SK-N-SH (cell line): ENCODE data around the gene HK3. TPM values are rescaled to one million over a fixed set of nuclear protein-coding genes. Genes with fewer than 3 reads are reported as not detected.

ENCODE experiments used
- CTCF ChIA-PET: fragments of 300-600, 350-600 bp; formaldehyde crosslinking; extraction: SDS; loops from one replicate; lab custom pipeline; 2021; lab: Yijun Ruan, JAX
- POLR2A ChIA-PET: fragments of 350-600 bp; sonication (Branson Sonifier 250); formaldehyde crosslinking; extraction: SDS; loops from one replicate; lab custom pipeline; 2020; ENCODE audit warnings: antibody characterized with exemption, inconsistent platforms; lab: Yijun Ruan, JAX
- DNase-seq: peaks from one replicate; pipeline ENCODE4 v3.0.0; 2012
- H2AFZ ChIP-seq: fragments of 200-600 bp; sonication (generic); 2 replicates; pipeline ENCODE4 v1.8.1; 2016; ENCODE audit warnings: antibody characterized with exemption, mild to moderate bottlenecking, low read depth
- H3F3A ChIP-seq: fragments of 200-600 bp; sonication (generic); replicated peaks from 2 replicates; pipeline ENCODE3; 2016; ENCODE audit warnings: antibody characterized with exemption, mild to moderate bottlenecking; ENCODE audit not compliant: insufficient read depth
- H3K27ac ChIP-seq, 2 experiments: fragments of 200-500 bp in 1 of 2; fragments of 200-600 bp in 1 of 2; sonication (Bioruptor generic) in 1 of 2; sonication (generic), shearing (Covaris generic) in 1 of 2; 2 replicates each; pipeline versions ENCODE4 v1.5.1 to v1.6.1; 2014 to 2016; ENCODE audit warnings: low read depth in 2 of 2, inconsistent platforms in 1 of 2, low read length in 1 of 2, mild to moderate bottlenecking in 1 of 2, mixed read lengths in 1 of 2
- H3K27me3 ChIP-seq: fragments of 200-600 bp; sonication (generic), shearing (Covaris generic); 2 replicates; pipeline ENCODE4 v1.6.1; 2016; ENCODE audit warnings: mixed run types; ENCODE audit not compliant: insufficient read depth
- H3K36me3 ChIP-seq, 2 experiments: fragments of 200-500 bp in 1 of 2; fragments of 200-600 bp in 1 of 2; sonication (Bioruptor generic) in 1 of 2; sonication (generic) in 1 of 2; replicated peaks in 1 of 2; 2 replicates each; pipeline versions ENCODE3 to v1.5.1; 2014 to 2016; ENCODE audit warnings: low read length in 1 of 2, mild to moderate bottlenecking in 1 of 2; ENCODE audit not compliant: insufficient read depth in 2 of 2, control insufficient read depth in 1 of 2
- H3K4me1 ChIP-seq, 2 experiments: fragments of 200-500 bp in 1 of 2; fragments of 200-600 bp in 1 of 2; sonication (Bioruptor generic) in 1 of 2; sonication (generic), shearing (Covaris generic) in 1 of 2; 2 replicates each; pipeline versions ENCODE4 v1.5.1 to v1.6.1; 2014 to 2016; ENCODE audit warnings: low read depth in 1 of 2, low read length in 1 of 2, mixed run types in 1 of 2; ENCODE audit not compliant: insufficient read depth in 2 of 2, control insufficient read depth in 1 of 2
- H3K4me2 ChIP-seq: fragments of 200-600 bp; sonication (generic), shearing (Covaris generic); 2 replicates; pipeline ENCODE4 v1.6.1; 2017; ENCODE audit warnings: mixed run types
- H3K4me3 ChIP-seq, 2 experiments: fragments of 200-500 bp in 1 of 2; fragments of 200-600 bp in 1 of 2; sonication (Bioruptor generic) in 1 of 2; sonication (generic), shearing (Covaris generic) in 1 of 2; 2 replicates each; pipeline versions ENCODE4 v1.5.1 to v1.8.1; 2014 to 2016; ENCODE audit warnings: low read depth in 2 of 2, inconsistent platforms in 1 of 2, low read length in 1 of 2, mild to moderate bottlenecking in 1 of 2, mixed read lengths in 1 of 2, moderate library complexity in 1 of 2
- H3K79me2 ChIP-seq: fragments of 200-600 bp; sonication (generic); 2 replicates; pipeline ENCODE4 v1.8.1; 2017; ENCODE audit warnings: mild to moderate bottlenecking; ENCODE audit not compliant: insufficient read depth
- H3K9ac ChIP-seq: fragments of 200-600 bp; sonication (generic); 2 replicates; pipeline ENCODE4 v1.6.1; 2017; ENCODE audit warnings: mixed run types
- H3K9me2 ChIP-seq: fragments of 200-600 bp; sonication (generic); 2 replicates; pipeline ENCODE4 v1.6.1; 2017; ENCODE audit warnings: mixed run types
- H3K9me3 ChIP-seq: fragments of 200-600 bp; sonication (generic); 2 replicates; pipeline ENCODE4 v1.6.1; 2017; ENCODE audit warnings: mixed run types, mild to moderate bottlenecking, moderate library complexity
- H4K20me1 ChIP-seq: fragments of 200-600 bp; sonication (generic); 2 replicates; pipeline ENCODE4 v1.6.1; 2017; ENCODE audit warnings: mild to moderate bottlenecking, mixed run types; ENCODE audit not compliant: insufficient read depth
- EP300 ChIP-seq, 2 experiments: IDR thresholded peaks; 2 replicates each; pipeline versions ENCODE4 v1.4.0 to v1.6.1; 2012; ENCODE audit warnings: borderline replicate concordance in 1 of 2, low read depth in 1 of 2, low read length in 1 of 2
- GABPA ChIP-seq: IDR thresholded peaks from 2 replicates; pipeline ENCODE4 v1.4.0; 2012; ENCODE audit warnings: low read depth, mild to moderate bottlenecking
- MXI1 ChIP-seq: IDR thresholded peaks from 2 replicates; pipeline ENCODE4 v1.6.1; 2012; ENCODE audit warnings: mild to moderate bottlenecking, low read depth, low read length, improper control_type of control experiment
- NFIC ChIP-seq: IDR thresholded peaks from 2 replicates; pipeline ENCODE4 v1.4.0; 2012; ENCODE audit warnings: borderline replicate concordance
- POLR2AphosphoS5 ChIP-seq: IDR thresholded peaks from 2 replicates; pipeline ENCODE4 v1.6.1; 2012; ENCODE audit warnings: low read depth, low read length
- SMC3 ChIP-seq: IDR thresholded peaks from 2 replicates; pipeline ENCODE4 v1.6.1; 2012; ENCODE audit warnings: low read depth, low read length, improper control_type of control experiment
- WGBS: methylation state at CpG from one replicate; pipeline ENCODE4 v1.1.6; 2017; ENCODE audit warnings: low lambda C conversion rate; 5-methylcytosine and 5-hydroxymethylcytosine counted together
- polyA plus RNA-seq, 3 experiments: library from polyadenylated mRNA; depleted of rRNA; stranded (reverse); fragments of >200 nt; gene quantifications; 2 replicates each; pipeline ENCODE4 v1.2.3, GENCODE V29; 2012
- TF ChIP-seq, protein P1 (sequence below): IDR thresholded peaks from 2 replicates; pipeline ENCODE4 v1.4.0; 2012; ENCODE audit warnings: low read depth
- TF ChIP-seq, protein P2 (sequence below): IDR thresholded peaks from 2 replicates; pipeline ENCODE4 v1.6.1; 2012; ENCODE audit warnings: mild to moderate bottlenecking, low read depth, low read length, moderate library complexity

HK3 gene
- polyA plus RNA-seq, 1 of the 3 experiments (the other 2 are of a cell fraction): 0.02 TPM

GRCh38 chr5:176847726-176848290 is 51.3 kb downstream of the HK3 start:
- H3K36me3 ChIP-seq: no peaks in the 10 kb centered on the region
- H3K4me1 ChIP-seq: peaks cover 0 to 51% of the 10 kb centered on the region in 2 experiments; a peak in 1 of 4 replicates
- no peak overlapping the region for H3K9ac ChIP-seq
- CTCF ChIA-PET: interaction anchor here (1.5 kb wide), 1 partner anchor 187 kb away, joined by 4 read pairs; no protein-coding TSS in a partner anchor
- TF ChIP-seq EP300 (IDR thresholded peaks at IDR 0.05; ENCODE audit: borderline replicate concordance in 1 of 2, low read depth in 1 of 2, low read length in 1 of 2) (no peak), SMC3 (no peak), GABPA (no peak), NFIC (no peak), MXI1 (no peak)
- TF ChIP-seq, protein P1, sequence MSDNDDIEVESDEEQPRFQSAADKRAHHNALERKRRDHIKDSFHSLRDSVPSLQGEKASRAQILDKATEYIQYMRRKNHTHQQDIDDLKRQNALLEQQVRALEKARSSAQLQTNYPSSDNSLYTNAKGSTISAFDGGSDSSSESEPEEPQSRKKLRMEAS: no peak
- TF ChIP-seq, protein P2, sequence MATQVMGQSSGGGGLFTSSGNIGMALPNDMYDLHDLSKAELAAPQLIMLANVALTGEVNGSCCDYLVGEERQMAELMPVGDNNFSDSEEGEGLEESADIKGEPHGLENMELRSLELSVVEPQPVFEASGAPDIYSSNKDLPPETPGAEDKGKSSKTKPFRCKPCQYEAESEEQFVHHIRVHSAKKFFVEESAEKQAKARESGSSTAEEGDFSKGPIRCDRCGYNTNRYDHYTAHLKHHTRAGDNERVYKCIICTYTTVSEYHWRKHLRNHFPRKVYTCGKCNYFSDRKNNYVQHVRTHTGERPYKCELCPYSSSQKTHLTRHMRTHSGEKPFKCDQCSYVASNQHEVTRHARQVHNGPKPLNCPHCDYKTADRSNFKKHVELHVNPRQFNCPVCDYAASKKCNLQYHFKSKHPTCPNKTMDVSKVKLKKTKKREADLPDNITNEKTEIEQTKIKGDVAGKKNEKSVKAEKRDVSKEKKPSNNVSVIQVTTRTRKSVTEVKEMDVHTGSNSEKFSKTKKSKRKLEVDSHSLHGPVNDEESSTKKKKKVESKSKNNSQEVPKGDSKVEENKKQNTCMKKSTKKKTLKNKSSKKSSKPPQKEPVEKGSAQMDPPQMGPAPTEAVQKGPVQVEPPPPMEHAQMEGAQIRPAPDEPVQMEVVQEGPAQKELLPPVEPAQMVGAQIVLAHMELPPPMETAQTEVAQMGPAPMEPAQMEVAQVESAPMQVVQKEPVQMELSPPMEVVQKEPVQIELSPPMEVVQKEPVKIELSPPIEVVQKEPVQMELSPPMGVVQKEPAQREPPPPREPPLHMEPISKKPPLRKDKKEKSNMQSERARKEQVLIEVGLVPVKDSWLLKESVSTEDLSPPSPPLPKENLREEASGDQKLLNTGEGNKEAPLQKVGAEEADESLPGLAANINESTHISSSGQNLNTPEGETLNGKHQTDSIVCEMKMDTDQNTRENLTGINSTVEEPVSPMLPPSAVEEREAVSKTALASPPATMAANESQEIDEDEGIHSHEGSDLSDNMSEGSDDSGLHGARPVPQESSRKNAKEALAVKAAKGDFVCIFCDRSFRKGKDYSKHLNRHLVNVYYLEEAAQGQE: no peak
- no peak overlapping the region for H2AFZ ChIP-seq
- H3K27me3 ChIP-seq: no peaks in the 10 kb centered on the region
- no peaks in the 10 kb centered on the region for H3K9me2 ChIP-seq
- H3F3A ChIP-seq: no peaks in the 10 kb centered on the region
- H3K79me2 ChIP-seq: no peaks in the 10 kb centered on the region
- H4K20me1 ChIP-seq: no peaks in the 10 kb centered on the region
- no peak overlapping the region; a peak in 1 of 4 replicates for H3K27ac ChIP-seq
- POLR2A ChIA-PET: no interaction called here
- no peak for DNase-seq
- no peak overlapping the region for H3K4me3 ChIP-seq
- H3K9me3 ChIP-seq: no peaks in the 10 kb centered on the region
- no peak overlapping the region for H3K4me2 ChIP-seq
- 73% methylated on average over 6 of the region's 13 CpGs for WGBS

- H3K27me3 ChIP-seq: no peaks in the 10 kb centered on the region
Observed at GRCh38 chr5:176847148-176847547, 52.0 kb downstream of the HK3 start.

More at GRCh38 chr5:176847148-176847547, 52.0 kb downstream of the HK3 start:
- 89% methylated on average over 17 of the region's 18 CpGs for WGBS
- no peak for DNase-seq
- Histone ChIP-seq H3K36me3 (no peaks in the 10 kb centered on the region), H3K27ac (peak overlapping the region in 1 of 2 experiments; percentile 95; a peak in 2 of 4 replicates), H3K79me2 (no peaks in the 10 kb centered on the region), H3K9ac (no peak overlapping the region), H3K4me1 (peaks cover 0 to 46% of the 10 kb centered on the region in 2 experiments; a peak in 1 of 4 replicates), H3K9me2 (no peaks in the 10 kb centered on the region), H3F3A (no peaks in the 10 kb centered on the region), H4K20me1 (no peaks in the 10 kb centered on the region), H3K4me2 (no peak overlapping the region), H3K4me3 (no peak overlapping the region), H3K9me3 (no peaks in the 10 kb centered on the region), H2AFZ (no peak overlapping the region)
- POLR2A ChIA-PET: interaction anchor here (2.5 kb wide), 1 partner anchor 11 kb away, joined by 7 read pairs; no protein-coding TSS in a partner anchor
- TF ChIP-seq EP300 (IDR thresholded peaks at IDR 0.05; ENCODE audit: borderline replicate concordance in 1 of 2, low read depth in 1 of 2, low read length in 1 of 2): no peak
- TF ChIP-seq POLR2AphosphoS5: no peak
- CTCF ChIA-PET: interaction anchor here (2.1 kb wide), 1 partner anchor 34 kb away, joined by 6 read pairs; no protein-coding TSS in a partner anchor
